NCI-H2081 treated with DMSO at 0.1 percent for 48 hours (cell line): ENCODE data around the gene TP53I11.
A peak's percentile ranks its signal among the peaks of the same experiment; 100 is the strongest.

ENCODE experiments used
- DNase-seq: peaks from one replicate; lab custom pipeline; 2025; lab: John Stamatoyannopoulos, UW

TP53I11 gene

DNA sequence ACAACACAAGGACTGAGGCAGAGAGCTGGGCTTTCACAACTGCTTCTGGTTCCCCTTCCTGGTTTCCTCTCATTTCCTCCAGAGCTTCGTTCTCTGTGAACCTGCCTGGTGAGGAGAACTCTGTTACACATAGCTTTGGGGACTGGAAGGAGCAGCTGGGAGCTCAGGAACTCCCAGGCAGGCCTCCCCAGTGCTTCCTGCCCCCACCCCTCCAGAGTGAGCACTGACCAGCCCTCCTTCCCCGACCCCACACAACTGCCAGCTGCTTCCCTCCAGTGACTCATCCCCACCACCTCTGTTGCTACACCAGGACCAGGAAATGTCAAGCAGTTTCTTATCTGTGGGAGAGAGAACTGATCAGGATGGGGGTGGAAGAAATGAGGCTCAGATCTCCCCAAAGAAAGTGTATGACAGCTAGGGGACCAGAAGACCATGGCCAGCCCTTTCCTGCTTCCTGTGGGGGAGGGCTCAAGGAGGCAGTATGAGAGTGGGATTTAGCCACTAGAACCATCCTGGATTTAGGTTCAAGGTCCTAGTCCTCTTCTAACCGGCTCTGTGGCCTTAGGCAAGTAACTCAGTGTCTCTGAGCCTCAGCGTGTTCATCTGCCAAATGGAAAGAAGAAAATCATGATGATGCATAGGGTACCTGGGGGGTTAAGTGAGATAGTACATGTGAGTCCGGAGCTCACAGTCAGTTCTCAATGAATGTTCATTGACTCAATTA lies 4.5 kb upstream of the TP53I11 start:
- no peak for DNase-seq

DNA sequence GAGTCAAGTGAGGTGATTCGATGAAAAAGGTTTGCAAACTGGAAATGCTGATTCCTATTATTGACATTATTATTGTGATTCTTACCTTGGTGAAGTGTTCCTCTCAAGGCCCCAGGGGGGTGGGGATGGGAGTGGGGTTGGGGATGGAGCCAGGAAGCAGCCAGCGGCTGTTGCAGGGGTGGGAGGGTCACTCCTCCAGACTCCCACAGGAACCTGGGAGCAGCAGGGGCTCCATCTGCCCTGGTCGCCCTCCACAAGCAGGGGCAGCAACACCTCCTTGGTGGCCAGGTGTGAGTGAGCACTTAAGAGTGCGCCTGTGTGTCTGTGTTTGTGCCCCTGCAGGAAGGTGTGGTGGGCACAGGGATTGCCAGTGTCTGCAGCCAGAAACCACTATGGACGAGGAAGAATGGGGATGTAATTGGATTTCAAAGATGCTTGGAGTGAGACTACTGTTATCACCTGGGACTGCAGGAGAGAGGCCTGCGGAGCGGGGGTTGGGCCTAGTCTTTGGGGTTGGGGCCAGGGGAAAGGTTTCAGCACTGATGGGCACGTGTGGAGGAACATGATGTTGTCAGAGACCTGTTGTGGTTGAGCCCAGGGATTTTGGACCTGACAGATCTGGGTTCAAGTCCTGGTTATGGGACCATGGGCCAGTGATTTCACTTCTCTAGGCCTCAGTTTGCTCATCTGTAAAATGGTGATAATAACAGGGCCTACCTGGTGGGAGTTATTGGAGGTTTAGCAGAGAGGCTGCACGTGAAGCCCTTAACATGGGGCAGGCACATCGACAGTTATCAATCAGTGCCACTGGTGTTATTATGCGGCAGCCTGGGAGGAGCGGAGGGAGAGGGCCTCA lies 3.6 kb upstream of the TP53I11 start:
- DNase-seq, result no peak

DNA sequence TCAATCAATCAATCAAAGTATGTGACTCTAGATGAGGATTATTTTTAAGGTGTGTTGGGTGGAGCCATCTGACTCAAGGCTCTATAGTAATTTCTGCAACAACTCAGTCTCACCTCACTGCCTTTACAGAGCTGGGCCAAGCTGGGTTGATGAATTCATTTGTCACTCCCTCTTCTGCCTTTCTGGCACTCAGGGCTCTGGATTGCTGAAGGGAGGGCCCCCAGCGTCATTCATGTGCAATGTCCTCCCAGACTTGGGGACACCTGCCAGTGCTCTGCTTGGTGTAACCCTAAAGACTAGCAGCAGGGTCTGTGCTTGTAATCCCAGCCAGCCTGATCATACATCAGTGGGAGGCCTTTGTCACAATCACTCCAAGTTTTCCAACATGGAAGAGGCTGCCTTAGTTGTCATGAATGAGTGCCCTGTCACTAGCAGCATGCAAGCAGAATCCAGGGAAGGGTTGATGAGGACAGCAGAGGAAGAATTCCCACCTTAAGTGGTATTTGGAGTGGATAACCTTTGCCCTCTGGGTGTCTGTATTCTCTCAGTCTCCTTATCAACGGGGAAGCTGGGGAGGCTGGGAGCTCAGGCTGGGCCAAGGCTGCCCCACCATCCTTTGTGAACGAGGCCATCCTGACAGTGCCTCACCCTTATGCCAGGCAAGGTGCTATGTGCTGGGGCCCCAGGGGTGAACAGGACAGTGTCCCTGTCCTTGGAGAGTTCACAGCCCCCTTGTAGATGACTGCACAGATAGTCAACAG lies 2.0 kb upstream of the TP53I11 start:
- DNase-seq, result no peak

DNA sequence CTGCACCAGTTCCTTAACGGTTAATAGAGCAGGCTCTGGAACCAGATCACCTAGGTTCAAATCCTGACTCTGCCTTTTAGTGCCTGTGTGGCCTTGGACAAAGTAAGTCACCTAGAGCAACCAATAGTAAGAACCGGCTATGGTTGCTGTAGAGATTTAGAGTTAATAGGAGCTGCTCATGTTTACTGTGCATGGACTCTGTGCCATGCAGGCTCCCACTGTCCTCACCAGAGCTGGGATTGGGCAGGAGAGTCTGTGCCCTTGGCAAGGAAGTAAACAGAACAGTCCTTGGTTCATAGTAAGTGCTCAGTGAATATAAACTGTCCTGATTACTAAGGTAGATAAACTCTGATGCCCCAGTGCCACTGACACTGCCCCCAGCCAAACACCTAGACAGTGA lies 1.4 kb upstream of the TP53I11 start:
- no peak for DNase-seq

DNA sequence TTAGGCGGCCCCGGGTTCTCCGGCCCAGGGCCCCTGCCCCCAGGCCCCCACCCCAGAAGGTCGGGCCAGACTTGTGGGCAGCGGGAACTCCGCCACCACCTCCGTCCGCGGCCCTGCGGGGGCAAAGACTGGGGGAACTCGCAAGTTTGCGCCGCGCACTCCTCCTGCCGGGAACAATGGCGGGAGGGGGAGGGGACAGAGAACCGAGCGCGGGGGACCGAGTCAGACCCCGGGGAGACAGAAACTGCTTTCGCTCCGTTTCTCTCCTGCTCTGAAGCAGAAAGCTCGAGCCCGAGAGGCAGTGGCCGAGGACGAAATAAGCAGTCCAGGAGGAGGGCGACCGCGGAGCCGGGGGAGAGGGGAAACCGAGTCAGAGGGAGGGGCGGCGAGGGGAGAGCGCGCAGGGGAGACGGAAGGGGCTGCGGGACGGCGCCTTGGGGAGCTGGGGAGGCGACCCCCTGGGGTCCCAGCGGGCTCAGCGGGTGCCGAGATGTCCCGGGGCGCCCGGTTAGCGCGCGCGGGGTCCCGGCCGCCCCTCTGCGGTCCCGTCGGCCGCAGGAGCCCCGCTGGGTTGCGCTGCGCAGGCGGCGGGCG lies 555 bp downstream of the TP53I11 start:
- DNase-seq, result no peak

DNA sequence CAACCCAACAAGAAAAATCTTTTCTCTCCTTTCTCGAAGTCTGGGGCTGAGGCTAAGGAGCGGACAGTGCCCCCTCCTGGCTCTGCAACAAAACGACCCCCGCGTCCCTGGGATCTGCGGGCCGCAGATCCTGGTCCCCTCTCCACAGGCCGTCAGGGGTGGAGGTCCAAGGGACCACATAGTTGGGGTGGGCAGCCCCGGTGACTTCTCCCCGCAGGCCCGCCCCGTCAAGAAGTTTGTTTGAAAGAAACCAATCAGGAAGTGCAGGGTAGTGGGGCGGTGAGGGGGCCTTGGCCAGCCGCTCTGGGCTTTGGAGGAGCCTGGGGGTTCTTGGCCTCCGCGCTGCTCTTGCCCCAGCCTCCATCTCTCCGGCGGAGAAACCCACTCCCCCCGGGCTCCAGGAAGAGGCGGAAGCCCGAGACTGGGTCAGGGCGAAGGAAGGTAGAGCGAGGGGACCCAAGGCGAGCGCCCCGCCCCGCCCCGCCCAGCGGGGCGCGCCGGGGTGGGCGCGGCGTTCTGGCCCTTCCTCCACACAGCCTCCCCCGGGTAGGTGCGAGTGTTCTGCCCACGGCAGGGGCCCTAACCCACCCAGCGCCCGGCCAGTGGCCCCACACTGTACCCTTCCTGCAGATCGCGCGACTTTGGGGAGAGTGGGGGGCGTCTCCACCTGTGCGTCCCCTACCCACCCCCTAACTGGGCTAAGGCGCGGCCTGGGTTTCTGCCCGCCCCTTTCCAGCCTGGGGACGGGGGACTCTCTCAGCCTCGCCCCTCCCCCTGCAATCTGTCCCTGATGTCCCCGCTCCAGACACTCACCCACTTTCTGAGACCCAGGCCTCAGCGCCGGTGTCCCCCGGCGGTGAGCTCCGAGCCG lies 1.3 kb downstream of the TP53I11 start:
- no peak for DNase-seq

DNA sequence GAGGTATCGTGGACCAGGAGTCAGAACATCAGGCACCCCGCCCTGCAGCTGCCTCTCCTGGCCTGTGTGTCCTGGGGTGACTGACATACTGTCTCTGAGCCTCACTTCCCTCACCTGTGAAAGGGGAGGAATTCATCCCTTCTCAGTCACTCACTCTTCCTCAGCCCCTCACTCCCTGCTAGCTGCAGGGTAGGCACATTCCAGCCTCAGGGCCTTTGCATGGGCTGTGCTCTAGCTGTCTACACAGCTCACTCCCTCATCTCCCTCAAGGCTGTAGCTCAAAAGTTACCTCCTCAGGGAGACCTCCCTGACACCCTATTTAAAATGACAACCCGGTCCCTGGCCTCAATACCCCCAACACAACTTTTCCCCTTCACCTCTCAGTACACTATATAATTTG lies 2.5 kb downstream of the TP53I11 start:
- no peak for DNase-seq

DNA sequence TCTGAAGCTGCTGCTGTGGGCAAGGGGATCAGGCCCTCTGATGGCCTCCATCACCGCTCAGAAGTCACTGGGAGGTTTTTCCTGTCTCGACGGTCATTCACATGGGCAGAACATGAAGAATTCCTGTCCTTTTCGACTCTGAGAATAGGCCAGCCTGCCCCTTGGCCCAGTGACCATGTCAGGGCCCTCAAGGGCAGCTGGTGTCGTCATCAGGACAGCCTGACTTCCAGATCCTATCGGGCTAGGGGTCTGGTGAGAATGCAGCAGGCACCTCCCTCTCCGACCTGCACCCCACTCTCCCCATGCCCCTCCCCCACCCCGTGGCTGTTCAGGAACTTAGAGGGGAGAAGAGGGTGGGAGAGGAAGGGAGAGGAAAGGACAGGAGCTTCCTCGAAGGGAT lies 3.6 kb downstream of the TP53I11 start:
- no peak for DNase-seq

DNA sequence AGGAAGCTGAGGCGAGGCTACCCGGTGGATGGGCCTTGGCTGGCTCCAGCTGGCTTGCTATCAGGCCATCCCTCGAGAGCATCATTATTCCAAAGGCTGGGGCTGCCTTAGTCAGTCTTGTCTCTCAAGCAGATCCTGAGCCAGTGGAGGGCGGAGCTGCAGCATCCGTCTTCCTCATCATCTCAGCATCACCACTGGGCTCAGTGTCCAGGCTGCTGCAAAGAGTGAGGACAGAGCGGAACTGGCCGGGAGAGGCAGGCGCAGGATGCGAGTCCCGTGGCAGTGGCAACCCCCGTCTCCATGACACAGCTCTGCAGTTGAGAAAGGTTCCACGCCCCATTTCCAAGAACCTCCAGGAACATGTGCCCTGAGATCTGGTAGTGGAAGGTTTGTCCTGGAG lies 4.4 kb downstream of the TP53I11 start:
- DNase-seq, result no peak

DNA sequence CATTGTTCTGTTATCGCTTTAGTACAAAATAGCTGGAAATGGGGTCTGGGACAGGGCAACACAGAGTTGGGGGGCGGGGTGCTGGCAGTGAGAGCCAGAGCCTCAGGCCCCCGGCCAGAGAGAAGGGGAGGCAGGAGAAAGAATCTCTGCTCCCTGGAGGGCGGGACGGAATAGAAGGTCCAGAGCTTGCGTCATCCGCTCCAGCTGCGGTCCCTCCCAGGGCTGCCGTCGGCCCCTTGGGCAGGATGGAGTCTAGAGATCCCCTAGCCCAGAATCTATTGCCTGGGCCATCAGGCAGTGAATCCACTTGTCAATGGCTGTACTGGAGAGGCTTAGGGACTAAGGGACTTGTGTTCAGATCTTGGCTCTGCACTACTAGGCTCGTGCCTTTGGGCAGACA lies 5.0 kb downstream of the TP53I11 start:
- DNase-seq, result no peak

DNA sequence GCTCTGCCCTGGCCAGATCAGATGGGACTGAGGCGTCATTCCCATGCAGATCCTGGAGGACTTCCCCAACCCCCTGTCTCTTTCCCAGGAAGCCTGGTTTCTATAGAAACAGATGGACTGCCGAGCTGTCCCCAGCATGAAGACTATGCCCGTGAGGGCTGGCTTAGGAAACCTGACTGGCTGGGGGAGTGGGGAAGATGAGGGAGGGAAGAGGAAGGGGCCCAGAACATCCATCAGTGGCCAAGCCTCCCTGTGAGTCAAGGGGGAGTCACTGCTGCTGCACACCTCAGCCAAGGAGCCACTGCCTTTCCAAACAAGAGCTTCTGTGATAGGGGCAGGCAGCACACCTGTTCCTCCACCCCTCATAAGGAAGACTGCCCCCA lies 5.8 kb downstream of the TP53I11 start:
- DNase-seq, result no peak

DNA sequence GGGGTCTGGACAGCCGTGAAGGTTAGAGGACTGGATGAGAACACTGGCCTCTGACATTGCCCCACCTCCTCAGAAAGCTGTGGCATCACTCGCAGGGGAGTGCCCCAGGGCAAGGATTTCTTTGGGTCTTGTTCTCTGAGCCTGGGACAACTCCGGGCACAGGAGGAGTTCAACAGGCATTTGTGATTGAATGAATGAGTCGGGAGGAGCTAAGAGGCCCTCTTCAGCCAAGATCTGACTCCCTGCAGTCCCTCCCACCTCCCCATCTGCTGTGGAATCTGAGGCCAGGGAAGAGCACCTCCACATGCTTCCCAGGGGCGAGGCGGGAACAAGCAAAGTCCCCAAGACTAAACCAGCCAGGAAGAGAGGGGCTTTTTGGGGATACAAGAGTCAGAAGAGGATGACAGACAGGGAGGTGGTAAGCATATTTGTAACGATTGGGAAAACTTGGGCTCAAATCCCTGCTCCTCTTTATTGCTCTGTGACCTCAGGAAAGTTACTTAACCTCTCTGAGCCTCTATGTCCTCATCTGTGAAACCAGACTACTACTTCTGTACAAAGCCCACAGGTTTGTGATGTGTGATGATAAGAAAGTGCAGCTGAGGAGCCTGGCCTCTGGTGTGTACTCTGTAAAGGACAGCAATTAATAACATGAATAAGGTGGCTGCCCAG lies 6.4 kb downstream of the TP53I11 start:
- DNase-seq, result no peak

DNA sequence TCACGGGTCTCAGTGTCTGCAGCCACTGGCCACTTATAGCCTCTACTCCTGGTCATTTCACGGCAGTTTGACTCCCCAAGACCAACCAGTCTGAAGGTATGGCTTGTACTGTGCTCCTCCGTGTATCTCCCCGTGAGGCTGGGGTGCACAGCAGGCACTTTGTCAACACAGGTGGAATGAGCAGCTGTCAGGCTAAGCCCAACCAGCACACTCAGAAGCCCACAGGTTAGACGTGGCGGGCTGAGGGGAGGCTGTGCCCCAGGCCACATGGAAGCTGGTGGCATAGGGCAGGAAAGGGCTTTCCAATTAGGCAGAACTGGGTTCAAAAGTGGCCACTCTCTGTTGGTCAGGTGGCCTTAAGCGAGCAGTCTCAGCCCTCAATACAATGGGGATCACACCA lies 7.0 kb downstream of the TP53I11 start:
- DNase-seq, result peak; percentile 21

DNA sequence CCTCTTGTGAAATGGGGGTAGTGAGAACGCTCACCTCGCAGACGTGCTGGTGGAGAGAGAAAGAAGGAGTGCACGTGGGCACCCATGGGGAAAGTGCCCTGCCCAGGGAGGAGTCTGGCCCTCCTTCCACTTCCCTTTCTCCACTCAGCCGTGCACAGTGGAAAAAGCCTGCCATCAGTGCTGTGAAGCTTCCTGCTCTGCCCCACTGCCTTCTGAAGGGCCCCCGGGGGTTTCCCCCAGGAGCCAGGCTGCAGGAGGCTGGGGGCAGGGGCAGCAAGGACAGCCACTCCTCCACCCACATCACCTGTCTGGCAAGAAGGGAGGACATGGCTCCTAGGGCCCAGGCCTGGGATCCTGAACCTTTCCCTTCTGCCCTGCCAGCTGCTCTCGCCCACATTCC lies 7.6 kb downstream of the TP53I11 start:
- DNase-seq, result no peak

DNA sequence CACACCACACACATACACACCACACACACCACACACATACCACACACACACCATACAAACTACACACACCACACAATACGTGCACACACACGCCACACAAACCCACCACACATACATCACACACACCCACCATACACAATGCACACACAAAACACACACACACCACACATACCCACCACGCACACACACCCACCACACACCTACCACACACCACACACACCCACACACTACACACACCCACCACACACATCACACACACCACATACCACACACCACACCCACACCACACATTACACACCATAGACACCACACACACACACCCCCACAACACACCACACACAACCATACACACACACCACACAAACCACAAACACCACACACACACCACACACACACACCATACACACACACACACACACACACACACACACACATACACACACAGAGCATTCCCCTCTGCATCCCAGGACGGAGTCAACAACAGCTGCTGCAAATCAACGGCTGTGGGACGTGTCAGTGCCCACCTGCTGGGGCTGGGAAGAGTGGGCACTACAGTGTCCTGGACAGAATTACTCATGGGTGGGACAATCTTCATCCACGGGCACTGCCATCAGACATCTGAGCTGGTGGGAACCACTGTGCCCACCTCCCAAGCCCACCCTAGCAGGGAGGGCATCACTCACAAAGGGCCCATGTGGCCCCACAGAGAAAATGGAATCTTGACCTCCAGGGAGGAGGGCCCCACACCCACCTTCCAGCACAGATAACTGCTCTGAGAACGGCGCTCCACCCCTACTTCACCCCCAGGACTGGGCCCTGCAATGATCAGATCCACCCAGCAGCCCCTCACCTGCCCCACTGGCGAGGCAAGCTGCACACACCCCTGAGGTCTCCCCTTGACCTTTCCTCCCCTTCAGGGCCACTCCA lies 8.4 kb downstream of the TP53I11 start:
- DNase-seq, result no peak

DNA sequence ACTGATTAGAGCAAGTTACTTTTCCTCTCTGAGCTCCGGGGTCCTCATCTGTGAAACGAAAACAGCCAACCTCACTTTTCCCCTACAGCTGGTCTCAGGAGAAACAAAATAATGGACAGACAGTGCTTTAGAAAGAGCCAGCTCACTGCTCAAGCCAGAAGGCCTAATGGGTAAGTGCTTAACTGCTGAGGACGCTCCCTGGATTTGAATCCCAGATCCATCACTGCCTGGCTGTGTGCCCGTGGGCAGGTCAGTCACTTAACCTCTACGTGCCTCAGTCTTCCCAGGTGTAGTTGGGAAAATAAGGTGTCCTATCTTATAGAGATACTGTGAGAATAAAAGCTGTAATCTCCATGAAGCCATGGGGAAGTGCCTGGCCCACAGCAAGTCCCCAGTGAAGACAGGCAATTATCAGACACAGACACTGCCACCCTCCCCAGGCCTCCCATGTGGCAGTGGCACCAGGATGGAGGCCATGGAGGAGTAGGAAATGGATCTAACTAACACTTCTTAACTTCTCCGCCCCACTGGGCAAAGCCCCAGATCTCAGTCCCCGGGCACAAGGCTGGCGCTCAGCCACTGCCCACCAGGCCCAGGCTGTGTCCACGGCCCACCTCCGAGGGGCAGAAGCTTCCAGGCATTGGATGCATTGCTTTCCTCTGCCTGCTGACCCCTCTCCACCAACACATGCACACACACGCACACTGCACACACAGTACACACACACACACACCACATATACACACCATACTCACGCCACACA lies 9.2 kb downstream of the TP53I11 start:
- no peak for DNase-seq

DNA sequence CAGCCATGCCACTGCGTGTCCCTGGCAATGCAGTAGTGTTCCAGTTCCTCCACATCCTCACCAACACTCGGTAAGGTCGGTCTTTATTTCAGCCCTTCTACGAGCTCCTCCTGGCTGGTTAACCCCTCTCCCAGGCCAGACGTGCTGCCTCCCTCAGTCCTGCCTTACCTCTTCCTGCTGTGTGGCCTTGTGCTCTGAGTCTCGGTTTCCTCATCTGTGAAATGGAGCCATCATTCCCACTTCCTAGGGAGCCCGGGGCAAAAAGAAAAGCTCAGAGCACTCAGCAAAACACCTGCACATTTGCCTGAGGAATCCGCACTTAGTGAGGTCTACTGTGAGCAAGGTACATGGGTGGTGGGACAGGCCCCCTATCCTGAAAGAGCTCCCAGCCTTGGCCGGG lies 9.8 kb downstream of the TP53I11 start:
- DNase-seq, result no peak

DNA sequence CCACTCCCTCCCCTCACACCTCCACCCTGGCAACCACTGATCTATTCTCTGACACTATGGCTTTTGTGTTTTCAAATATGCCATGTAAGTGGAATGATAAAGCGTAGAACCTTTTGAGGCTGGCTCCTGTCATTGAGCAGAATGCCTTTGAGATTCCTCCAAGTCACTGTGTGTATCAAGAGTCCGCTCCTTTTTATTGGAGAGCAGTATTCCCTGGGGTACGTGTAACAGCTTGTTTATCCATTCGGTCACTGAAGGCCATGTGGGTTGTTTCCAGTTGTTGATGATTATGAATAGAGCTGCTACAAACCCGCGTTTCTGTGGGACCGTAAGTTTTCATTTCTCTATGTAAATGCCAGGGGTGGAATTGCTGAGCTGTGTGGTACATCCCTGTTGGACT lies 10.3 kb downstream of the TP53I11 start:
- no peak for DNase-seq
